22Rv1 (cell line): ENCODE data around the gene ATRN.

Experiments used
- ZFX ChIP-seq: fragments of 450-650 bp; IDR thresholded peaks from 2 replicates; pipeline ENCODE4 v1.6.1; 2017; ENCODE audit warnings: antibody characterized with exemption, borderline replicate concordance
- TF ChIP-seq, protein P1 (sequence below): fragments of 450-650 bp; IDR thresholded peaks from 2 replicates; pipeline ENCODE4 v1.5.1; 2017; ENCODE audit warnings: mild to moderate bottlenecking

DNA sequence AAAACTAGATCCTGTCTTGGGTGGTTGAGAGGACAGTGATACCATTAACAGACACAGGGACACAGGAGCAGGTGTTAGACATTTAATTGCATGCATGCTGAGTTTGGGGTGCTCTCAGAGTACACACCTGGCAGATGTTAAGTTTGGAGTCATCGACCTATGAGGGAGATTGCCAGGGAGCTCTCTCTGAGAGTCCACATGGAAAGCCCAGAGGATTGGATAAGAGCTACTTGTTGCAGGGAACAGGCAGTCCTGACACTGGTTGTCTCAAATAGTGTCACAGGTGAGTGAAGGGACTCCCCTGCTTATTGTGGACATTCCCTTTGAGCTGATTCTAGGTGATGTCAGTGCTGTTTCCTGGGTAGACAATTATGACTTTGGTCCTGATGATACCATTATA is 3.1 kb downstream of the ATRN start:
- TF ChIP-seq, protein P1, sequence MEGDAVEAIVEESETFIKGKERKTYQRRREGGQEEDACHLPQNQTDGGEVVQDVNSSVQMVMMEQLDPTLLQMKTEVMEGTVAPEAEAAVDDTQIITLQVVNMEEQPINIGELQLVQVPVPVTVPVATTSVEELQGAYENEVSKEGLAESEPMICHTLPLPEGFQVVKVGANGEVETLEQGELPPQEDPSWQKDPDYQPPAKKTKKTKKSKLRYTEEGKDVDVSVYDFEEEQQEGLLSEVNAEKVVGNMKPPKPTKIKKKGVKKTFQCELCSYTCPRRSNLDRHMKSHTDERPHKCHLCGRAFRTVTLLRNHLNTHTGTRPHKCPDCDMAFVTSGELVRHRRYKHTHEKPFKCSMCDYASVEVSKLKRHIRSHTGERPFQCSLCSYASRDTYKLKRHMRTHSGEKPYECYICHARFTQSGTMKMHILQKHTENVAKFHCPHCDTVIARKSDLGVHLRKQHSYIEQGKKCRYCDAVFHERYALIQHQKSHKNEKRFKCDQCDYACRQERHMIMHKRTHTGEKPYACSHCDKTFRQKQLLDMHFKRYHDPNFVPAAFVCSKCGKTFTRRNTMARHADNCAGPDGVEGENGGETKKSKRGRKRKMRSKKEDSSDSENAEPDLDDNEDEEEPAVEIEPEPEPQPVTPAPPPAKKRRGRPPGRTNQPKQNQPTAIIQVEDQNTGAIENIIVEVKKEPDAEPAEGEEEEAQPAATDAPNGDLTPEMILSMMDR: no peak
- no peak for TF ChIP-seq ZFX
